IMR-90 (cell line): ENCODE results near the gene OPRL1. TPM values are rescaled to one million over a fixed set of nuclear protein-coding genes. Genes with fewer than 3 reads are reported as not detected.

Experiments used
- ATAC-seq: fragments of 200-7000 bp; cut with Tn5 transposase; 2 replicates; pipeline ENCODE4 v1.9.1; 2020; ENCODE audit warnings: low read depth, mild to moderate bottlenecking, moderate library complexity
- BruUV-seq: library from RNA; stranded (reverse); fragments of 400-500 nt; replicated peaks from 2 replicates; lab custom pipeline; 2021; lab: Mats Ljungman, UMichigan
- CTCF ChIA-PET: fragments of 300-600 bp; formaldehyde crosslinking; extraction: SDS; loops from one replicate; lab custom pipeline; 2021; ENCODE audit warnings: antibody characterized with exemption; lab: Yijun Ruan, JAX
- POLR2A ChIA-PET: fragments of 300-600 bp; sonication (Branson Sonifier 250); formaldehyde crosslinking; loops from one replicate; lab custom pipeline; 2022; ENCODE audit warnings: antibody characterized with exemption; ENCODE audit not compliant: unreplicated experiment; lab: Charles Lee
- DNase-seq: peaks from one replicate; pipeline ENCODE4 v3.0.0; 2013
- H2AFZ ChIP-seq: replicated peaks from 2 replicates; pipeline ENCODE3; 2013; ENCODE audit warnings: low read length, mild to moderate bottlenecking; ENCODE audit not compliant: poor library complexity
- H2AK5ac ChIP-seq: 2 replicates; pipeline ENCODE4 v1.6.1; 2013; ENCODE audit warnings: low read depth, low read length, inconsistent platforms
- H2AK9ac ChIP-seq: replicated peaks from 2 replicates; pipeline ENCODE3; 2013; ENCODE audit warnings: mild to moderate bottlenecking, low read depth, low read length, moderate library complexity; ENCODE audit not compliant: poor library complexity
- H2BK120ac ChIP-seq: 2 replicates; pipeline ENCODE4 v1.6.1; 2013; ENCODE audit warnings: low read depth, low read length, inconsistent platforms
- H2BK15ac ChIP-seq: 3 replicates; pipeline ENCODE4 v1.6.1; 2013; ENCODE audit warnings: low read depth, low read length, inconsistent platforms
- H2BK20ac ChIP-seq: 2 replicates; pipeline ENCODE4 v1.6.1; 2013; ENCODE audit warnings: low read depth, mild to moderate bottlenecking, inconsistent platforms, low read length, moderate library complexity
- H2BK5ac ChIP-seq: 2 replicates; pipeline ENCODE4 v1.6.1; 2013; ENCODE audit warnings: mild to moderate bottlenecking, low read depth, low read length, inconsistent platforms; ENCODE audit not compliant: poor library complexity, severe bottlenecking
- H3K14ac ChIP-seq: replicated peaks from 2 replicates; pipeline ENCODE4 v1.6.1; 2013; ENCODE audit warnings: low read depth, low read length, inconsistent platforms
- H3K18ac ChIP-seq: 2 replicates; pipeline ENCODE4 v1.6.1; 2013; ENCODE audit warnings: low read depth, low read length, control low read depth
- H3K23ac ChIP-seq: 2 replicates; pipeline ENCODE4 v1.6.1; 2013; ENCODE audit warnings: low read depth, low read length, inconsistent platforms
- H3K27ac ChIP-seq: 2 replicates; pipeline ENCODE4 v1.5.1; 2013; ENCODE audit warnings: mild to moderate bottlenecking, control low read depth, low read length; ENCODE audit not compliant: insufficient read depth
- H3K27me3 ChIP-seq: 2 replicates; pipeline ENCODE4 v1.6.1; 2013; ENCODE audit warnings: low read length; ENCODE audit not compliant: control insufficient read depth, insufficient read depth
- H3K36me3 ChIP-seq: 2 replicates; pipeline ENCODE4 v1.6.1; 2013; ENCODE audit warnings: low read length, mixed read lengths; ENCODE audit not compliant: control insufficient read depth, insufficient read depth
- H3K4ac ChIP-seq: 2 replicates; pipeline ENCODE4 v1.6.1; 2013; ENCODE audit warnings: low read depth, low read length, inconsistent platforms
- H3K4me1 ChIP-seq: 2 replicates; pipeline ENCODE4 v1.6.1; 2013; ENCODE audit warnings: low read length, mixed read lengths; ENCODE audit not compliant: control insufficient read depth, insufficient read depth
- H3K4me2 ChIP-seq: 2 replicates; pipeline ENCODE4 v1.6.1; 2013; ENCODE audit warnings: low read depth, mild to moderate bottlenecking, control low read depth, low read length, moderate library complexity
- H3K4me3 ChIP-seq: 2 replicates; pipeline ENCODE4 v1.5.1; 2013; ENCODE audit warnings: low read depth, mild to moderate bottlenecking, control low read depth, low read length, moderate library complexity; ENCODE audit not compliant: insufficient read depth
- H3K56ac ChIP-seq: 2 replicates; pipeline ENCODE4 v1.6.1; 2013; ENCODE audit warnings: low read length, inconsistent platforms; ENCODE audit not compliant: insufficient read depth; ENCODE audit errors: extremely low read depth
- H3K79me1 ChIP-seq, 2 experiments: 2 replicates each; pipeline ENCODE4 v1.6.1; 2013; ENCODE audit warnings: low read length in 2 of 2, inconsistent platforms in 1 of 2, low read depth in 1 of 2
- H3K9ac ChIP-seq: 2 replicates; pipeline ENCODE4 v1.6.1; 2013; ENCODE audit warnings: low read depth, low read length, control low read depth
- H3K9me1 ChIP-seq: 2 replicates; pipeline ENCODE4 v1.6.1; 2013; ENCODE audit warnings: low read length, inconsistent platforms; ENCODE audit not compliant: insufficient read depth
- H3K9me3 ChIP-seq: 2 replicates; pipeline ENCODE4 v1.6.1; 2013; ENCODE audit warnings: low read length; ENCODE audit not compliant: control insufficient read depth, insufficient read depth
- H4K20me1 ChIP-seq: 2 replicates; pipeline ENCODE4 v1.6.1; 2013; ENCODE audit warnings: low read length, inconsistent platforms; ENCODE audit not compliant: insufficient read depth
- H4K5ac ChIP-seq: 2 replicates; pipeline ENCODE4 v1.6.1; 2013; ENCODE audit warnings: mild to moderate bottlenecking, low read depth, low read length, control low read depth
- H4K8ac ChIP-seq, 2 experiments: 2 replicates each; pipeline ENCODE4 v1.6.1; 2013; ENCODE audit warnings: low read depth in 2 of 2, low read length in 2 of 2, control low read depth in 1 of 2, inconsistent platforms in 1 of 2
- H4K91ac ChIP-seq: 2 replicates; pipeline ENCODE4 v1.6.1; 2013; ENCODE audit warnings: low read depth, low read length, inconsistent platforms; ENCODE audit not compliant: insufficient read depth
- ELK1 ChIP-seq: fragments of 150-350 bp; IDR thresholded peaks from 2 replicates; pipeline ENCODE4 v1.6.1; 2016; ENCODE audit warnings: low read depth, mild to moderate bottlenecking, low read length, moderate library complexity, borderline replicate concordance
- FOS ChIP-seq: fragments of 150-350 bp; IDR thresholded peaks from 2 replicates; pipeline ENCODE4 v1.6.1; 2016; ENCODE audit warnings: low read depth, low read length
- RCOR1 ChIP-seq: IDR thresholded peaks from 2 replicates; pipeline ENCODE4 v1.6.1; 2012; ENCODE audit warnings: mild to moderate bottlenecking, low read length, improper control_type of control experiment; ENCODE audit not compliant: insufficient replicate concordance
- WGBS, 2 experiments: methylation state at CpG; one replicate each; pipeline versions ENCODE4 v1.1.5 to v1.1.7; 2013; ENCODE audit warnings: missing lambda C conversion rate in 2 of 2; ENCODE audit not compliant: insufficient read length in 1 of 2; ENCODE audit errors: extremely low coverage in 2 of 2; 5-methylcytosine and 5-hydroxymethylcytosine counted together
- dilution Hi-C: fragments of 300-500 bp; cut with HindIII; formaldehyde crosslinking; loops from one replicate; pipeline ENCODE4 v1.14.3; 2018; ENCODE audit warnings: low sequenced_read_pairs; ENCODE audit not compliant: unreplicated experiment
- in situ Hi-C: fragments of 300-500 bp; cut with MboI; formaldehyde crosslinking; loops from 3 replicates; pipeline ENCODE4 v1.14.3; 2019; ENCODE audit warnings: low sequenced_read_pairs, inconsistent platforms, mixed read lengths
- intact Hi-C: fragments of 100-400 bp; cut with micrococcal nuclease; formaldehyde crosslinking; loops from 2 replicates; pipeline ENCODE4 v1.10.0; 2022
- polyA plus RNA-seq, 3 experiments: library from polyadenylated mRNA; depleted of rRNA; stranded (reverse); fragments of >200 nt; gene quantifications; 2 replicates each; pipeline ENCODE4 v1.2.3, GENCODE V29; 2012; ENCODE audit warnings: low replicate concordance in 1 of 3
- total RNA-seq: library from RNA; depleted of rRNA; stranded (reverse); fragments of >200 nt; gene quantifications from 2 replicates; pipeline ENCODE4 v1.2.3, GENCODE V29; 2012

OPRL1 gene
- total and polyA plus RNA-seq, 2 of the 4 experiments (the other 2 are of a cell fraction), result 0.36 to 1.2 TPM

- H2BK120ac ChIP-seq, result no peak overlapping the region
- H3K27ac ChIP-seq, result no peak overlapping the region
- no peaks in the 10 kb centered on the region for H3K9me3 ChIP-seq
- no peak overlapping the region for H2BK5ac ChIP-seq
- no peak overlapping the region for H3K9ac ChIP-seq
- no peak overlapping the region for H3K4me3 ChIP-seq
- no peak overlapping the region for H3K14ac ChIP-seq
- no peak overlapping the region for H3K4ac ChIP-seq
- no peak overlapping the region for H2AFZ ChIP-seq
- no peak overlapping the region for H3K4me2 ChIP-seq
- H4K91ac ChIP-seq, result no peak overlapping the region
- no peak overlapping the region for H2BK20ac ChIP-seq
- no peaks in the 10 kb centered on the region for H3K4me1 ChIP-seq
- H3K36me3 ChIP-seq, result no peaks in the 10 kb centered on the region
- dilution Hi-C loops, result no loop called here
- intact Hi-C loops, result no loop called here
- 78% methylated on average over 8 of the region's 13 CpGs; no CpG with 5 or more reads in 1 of the 2 experiments for WGBS, 2 experiments
- no peaks in the 10 kb centered on the region for H3K79me1 ChIP-seq
- no TSS peak for BruUV-seq
- ATAC-seq (no peak), DNase-seq (no peak)
- CTCF ChIA-PET, result no interaction called here
- no peaks in the 10 kb centered on the region for H3K9me1 ChIP-seq
- POLR2A ChIA-PET, result no interaction called here
- H2BK15ac ChIP-seq, result no peak overlapping the region
- no peak overlapping the region for H3K18ac ChIP-seq
- H4K5ac ChIP-seq, result no peak overlapping the region
- TF ChIP-seq RCOR1 (no peak), FOS (no peak), ELK1 (no peak)
- H2AK5ac ChIP-seq, result no peak overlapping the region
- H4K8ac ChIP-seq, result no peak overlapping the region
- H3K23ac ChIP-seq, result no peak overlapping the region
- H2AK9ac ChIP-seq, result no peak overlapping the region
- H3K27me3 ChIP-seq, result peaks cover 36% of the 10 kb centered on the region; the same call in 1 of the 2 replicates
- H3K56ac ChIP-seq, result no peak overlapping the region
- in situ Hi-C loops, result no loop called here
- H4K20me1 ChIP-seq, result no peaks in the 10 kb centered on the region
These were observed 34.0 kb downstream of the OPRL1 start for GRCh38 chr20:64113796-64114355.
